Hepatocyte (in vitro differentiated cells): ENCODE results near the gene ACTR3. TPM values are rescaled to one million over a fixed set of nuclear protein-coding genes. Genes with fewer than 3 reads are reported as not detected.
"Not testable (repeated sequence)": the region's sequence is repeated elsewhere in the genome, so short reads cannot be mapped to it uniquely, and the experiment has no call there.

Experiments used
- DNase-seq: peaks from one replicate; pipeline ENCODE4 v3.0.0-alpha.2; 2016; ENCODE audit warnings: low spot score
- H2AFZ ChIP-seq: fragments of 200-600 bp; sonication (generic); 2 replicates; pipeline ENCODE4 v1.6.0; 2016; ENCODE audit warnings: antibody characterized with exemption, mild to moderate bottlenecking
- H3K27ac ChIP-seq: fragments of 200-600 bp; sonication (generic); 2 replicates; pipeline ENCODE4 v1.5.1; 2016; ENCODE audit warnings: mild to moderate bottlenecking
- H3K27me3 ChIP-seq: fragments of 200-600 bp; sonication (generic); 2 replicates; pipeline ENCODE4 v1.6.1; 2016
- H3K36me3 ChIP-seq: fragments of 200-600 bp; sonication (generic); replicated peaks from 2 replicates; pipeline ENCODE4 v1.5.1; 2016; ENCODE audit warnings: low read depth; ENCODE audit not compliant: insufficient read depth
- H3K4me1 ChIP-seq: fragments of 200-600 bp; sonication (generic); 2 replicates; pipeline ENCODE4 v1.5.1; 2016; ENCODE audit warnings: mild to moderate bottlenecking, moderate library complexity; ENCODE audit not compliant: insufficient read depth
- H3K4me2 ChIP-seq: fragments of 200-600 bp; sonication (generic); 2 replicates; pipeline ENCODE4 v1.6.0; 2016
- H3K4me3 ChIP-seq: fragments of 200-600 bp; sonication (generic); 2 replicates; pipeline ENCODE4 v1.5.1; 2016; ENCODE audit warnings: mild to moderate bottlenecking
- H3K79me2 ChIP-seq: fragments of 200-600 bp; sonication (generic); 2 replicates; pipeline ENCODE4 v1.6.0; 2017; ENCODE audit warnings: mild to moderate bottlenecking
- H3K9me2 ChIP-seq: fragments of 200-600 bp; sonication (generic); replicated peaks from 2 replicates; pipeline ENCODE4 v1.6.0; 2017; ENCODE audit warnings: mild to moderate bottlenecking; ENCODE audit not compliant: insufficient read depth
- H3K9me3 ChIP-seq: fragments of 200-600 bp; sonication (generic); 2 replicates; pipeline ENCODE4 v1.5.1; 2016; ENCODE audit warnings: low read depth, mild to moderate bottlenecking
- H4K20me1 ChIP-seq: fragments of 200-600 bp; sonication (generic); 2 replicates; pipeline ENCODE4 v1.6.0; 2016; ENCODE audit warnings: mild to moderate bottlenecking; ENCODE audit not compliant: insufficient read depth, poor library complexity, severe bottlenecking
- CTCF ChIP-seq: fragments of 200-600 bp; sonication (generic); IDR thresholded peaks from 2 replicates; pipeline ENCODE4 v1.5.1; 2016; ENCODE audit warnings: antibody characterized with exemption, mild to moderate bottlenecking; ENCODE audit not compliant: poor library complexity
- EZH2 ChIP-seq: fragments of 200-600 bp; sonication (generic); IDR thresholded peaks from 2 replicates; pipeline ENCODE4 v1.6.1; 2016; ENCODE audit warnings: antibody characterized with exemption, mild to moderate bottlenecking, borderline replicate concordance
- EZH2phosphoT487 ChIP-seq: fragments of 200-600 bp; sonication (generic); IDR thresholded peaks from one replicate; pipeline ENCODE4 v1.6.1; 2018; ENCODE audit warnings: antibody characterized with exemption, mild to moderate bottlenecking, low read depth, moderate library complexity; ENCODE audit not compliant: unreplicated experiment, severe bottlenecking
- WGBS: methylation state at CpG from one replicate; pipeline ENCODE4 v1.1.6; 2016; ENCODE audit warnings: low lambda C conversion rate; ENCODE audit errors: missing lambda C conversion rate; 5-methylcytosine and 5-hydroxymethylcytosine counted together
- polyA plus RNA-seq: library from polyadenylated mRNA; unstranded; fragments of >200 nt; fragmentation: Nextera tagmentation; extraction: Ambion mirVana; gene quantifications from 2 replicates; pipeline ENCODE4 v1.2.1, GENCODE V29; 2016
- total RNA-seq: library from RNA; depleted of rRNA; stranded (reverse); fragments of >200 nt; gene quantifications from 2 replicates; pipeline ENCODE4 v1.2.3, GENCODE V29; 2014

Gene ACTR3
- 180 and 194 TPM in 2 replicates for total RNA-seq
- 119 and 140 TPM in 2 replicates for polyA plus RNA-seq

GRCh38 chr2:113889471-113890252 lies at the start of gene ACTR3:
Gene ACTR3, plus strand, starts transcription at chr2:113890089. Its CDS starts 191 bp downstream, at chr2:113890280.
- H3K36me3 ChIP-seq = no peaks in the 10 kb centered on the region
- H2AFZ ChIP-seq = peak within 1 kb of the TSS; percentile 64
- H3K9me3 ChIP-seq = no peaks in the 10 kb centered on the region
- H4K20me1 ChIP-seq = peaks cover 24% of the 10 kb centered on the region
- no peaks in the 10 kb centered on the region for H3K27me3 ChIP-seq
- H3K4me2 ChIP-seq = peak within 1 kb of the TSS; percentile 81
- no peak for TF ChIP-seq EZH2phosphoT487
- no peak for TF ChIP-seq CTCF
- TF ChIP-seq EZH2 = no peak
- H3K9me2 ChIP-seq = no peaks in the 10 kb centered on the region
- DNase-seq = peak; percentile 99
- H3K79me2 ChIP-seq = peaks cover 61% of the 10 kb centered on the region
- peak within 1 kb of the TSS; percentile 98 for H3K27ac ChIP-seq
- peaks cover 28% of the 10 kb centered on the region for H3K4me1 ChIP-seq
- H3K4me3 ChIP-seq = peak within 1 kb of the TSS; percentile 51
- under 1% methylated on average over 42 of the region's 51 CpGs for WGBS

GRCh38 chr2:113840518-113840917 lies 49.4 kb upstream of the ACTR3 start:
- peaks cover 6% of the 10 kb centered on the region for H3K4me1 ChIP-seq
- no peak overlapping the region for H2AFZ ChIP-seq
- no peaks in the 10 kb centered on the region for H3K27me3 ChIP-seq
- H3K4me3 ChIP-seq = no peak overlapping the region
- 77% methylated on average over 7 of the region's 7 CpGs for whole genome bisulfite sequencing
- no peaks in the 10 kb centered on the region for H4K20me1 ChIP-seq
- no peaks in the 10 kb centered on the region for H3K36me3 ChIP-seq
- DNase-seq = no peak
- H3K4me2 ChIP-seq = no peak overlapping the region
- no peaks in the 10 kb centered on the region for H3K79me2 ChIP-seq
- TF ChIP-seq EZH2phosphoT487 = no peak
- TF ChIP-seq EZH2 = no peak
- TF ChIP-seq CTCF = no peak
- no peak overlapping the region for H3K27ac ChIP-seq
- no peaks in the 10 kb centered on the region for H3K9me2 ChIP-seq
- no peaks in the 10 kb centered on the region for H3K9me3 ChIP-seq

DNA sequence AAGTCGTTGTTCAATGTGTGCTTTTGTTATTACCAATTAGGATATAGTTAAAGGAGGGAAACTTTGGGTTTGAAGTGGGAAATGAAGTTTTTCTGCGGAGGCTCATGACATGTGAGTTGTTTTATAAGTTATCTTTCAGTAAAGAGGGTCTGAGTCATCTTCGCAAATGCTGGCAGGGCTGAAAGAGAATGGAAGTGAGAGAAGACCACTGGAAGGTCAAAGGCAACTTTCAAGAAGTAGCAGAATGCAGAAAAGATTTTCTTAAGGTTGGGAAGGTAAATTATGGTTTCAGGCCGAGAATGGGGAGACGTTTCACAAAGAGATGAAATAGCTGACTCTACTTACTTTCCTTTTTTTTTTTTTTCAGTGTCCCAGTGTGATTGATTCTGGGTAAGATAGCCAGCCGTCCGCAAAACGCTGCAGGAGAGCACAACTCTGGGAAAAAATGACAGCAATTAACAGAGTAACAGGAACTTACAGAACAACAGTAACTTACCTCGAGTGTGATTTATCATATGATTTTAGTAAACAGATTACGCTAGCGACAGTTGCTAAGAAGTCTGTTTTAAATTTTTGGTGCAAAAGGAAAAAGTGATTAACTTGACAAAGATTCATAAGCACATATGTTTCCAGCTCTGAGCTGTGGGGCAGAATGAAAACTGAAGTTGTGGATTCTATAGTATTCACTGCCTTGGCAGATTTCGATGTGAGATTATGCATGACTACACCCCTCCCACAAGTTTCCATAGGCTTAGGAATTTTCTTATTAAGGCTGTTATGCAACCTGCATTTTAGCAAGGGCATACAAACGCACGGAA lies 46.8 kb upstream of the ACTR3 start:
- no peaks in the 10 kb centered on the region for H3K27me3 ChIP-seq
- no peak overlapping the region for H3K4me3 ChIP-seq
- H2AFZ ChIP-seq = no peak overlapping the region
- no peaks in the 10 kb centered on the region for H3K79me2 ChIP-seq
- H3K27ac ChIP-seq = no peak overlapping the region
- H3K9me3 ChIP-seq = no peaks in the 10 kb centered on the region
- WGBS = 74% methylated on average over 14 of the region's 14 CpGs
- no peaks in the 10 kb centered on the region for H4K20me1 ChIP-seq
- no peak overlapping the region for H3K4me2 ChIP-seq
- H3K9me2 ChIP-seq = no peaks in the 10 kb centered on the region
- no peak for DNase-seq
- H3K4me1 ChIP-seq = peaks cover 6% of the 10 kb centered on the region
- TF ChIP-seq CTCF (no peak), EZH2phosphoT487 (no peak), EZH2 (no peak)
- no peaks in the 10 kb centered on the region for H3K36me3 ChIP-seq

- H3K9me3 ChIP-seq, H3K4me3 ChIP-seq, H3K9me2 ChIP-seq, H3K4me2 ChIP-seq, H3K4me1 ChIP-seq, H3K36me3 ChIP-seq, H3K27me3 ChIP-seq, DNase-seq, H3K27ac ChIP-seq, H2AFZ ChIP-seq, H4K20me1 ChIP-seq, H3K79me2 ChIP-seq: not testable (repeated sequence)
- WGBS = 95% methylated on average over 4 of the region's 4 CpGs
Observed at GRCh38 chr2:113843737-113844050, 46.2 kb upstream of the ACTR3 start.
